Activated CD8-positive, alpha-beta memory T cell treated with anti-CD3 and anti-CD28 coated beads for 24 hours (primary cell): ENCODE data around the gene CPEB3.
"Not testable (repeated sequence)": the region's sequence is repeated elsewhere in the genome, so short reads cannot be mapped to it uniquely, and the experiment has no call there.

Experiments
- DNase-seq: peaks from one replicate; pipeline ENCODE4 v3.0.0-alpha.2; 2020

Gene CPEB3

GRCh38 chr10:92265687-92266258 is 25.1 kb downstream of the CPEB3 start:
- no peak for DNase-seq

DNA sequence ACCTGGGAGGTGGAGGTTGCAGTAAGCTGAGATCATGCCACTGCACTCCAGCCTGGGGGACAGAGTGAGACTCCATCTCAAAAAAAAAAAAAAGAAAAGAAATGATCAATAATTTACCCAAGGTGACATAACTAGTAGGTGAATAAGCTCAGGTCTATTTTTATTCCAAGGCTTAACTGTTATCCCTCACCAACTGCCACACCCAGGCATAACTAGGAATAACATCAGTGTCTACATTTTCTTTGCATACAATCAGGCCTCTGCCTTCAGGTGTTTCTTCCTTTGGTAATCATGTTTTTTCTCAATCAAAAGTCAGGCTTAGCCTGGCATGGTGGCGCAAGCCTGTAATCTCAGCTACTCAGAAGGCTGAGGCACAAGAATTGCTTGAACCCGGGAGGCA is 26.6 kb downstream of the CPEB3 start:
- no peak for DNase-seq

DNA sequence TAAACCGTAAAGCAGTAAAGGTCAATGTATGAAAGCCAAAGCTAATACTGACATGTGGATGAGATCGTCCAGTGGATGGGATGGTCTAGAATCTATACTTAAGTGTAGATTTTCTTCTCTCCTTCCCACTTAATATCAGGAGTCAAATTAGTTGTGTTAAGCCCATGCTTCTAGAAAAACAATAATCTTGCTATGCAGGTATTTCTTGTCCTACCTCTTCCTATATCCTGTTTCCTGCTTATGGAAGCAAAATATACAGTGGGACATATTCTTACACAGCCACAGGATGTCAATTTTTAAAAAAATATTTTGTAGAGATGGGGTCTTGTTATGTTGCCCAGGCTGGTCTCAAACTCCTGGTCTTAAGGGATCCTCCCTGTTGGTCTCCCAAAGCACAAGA is 27.5 kb downstream of the CPEB3 start:
- DNase-seq: no peak

DNA sequence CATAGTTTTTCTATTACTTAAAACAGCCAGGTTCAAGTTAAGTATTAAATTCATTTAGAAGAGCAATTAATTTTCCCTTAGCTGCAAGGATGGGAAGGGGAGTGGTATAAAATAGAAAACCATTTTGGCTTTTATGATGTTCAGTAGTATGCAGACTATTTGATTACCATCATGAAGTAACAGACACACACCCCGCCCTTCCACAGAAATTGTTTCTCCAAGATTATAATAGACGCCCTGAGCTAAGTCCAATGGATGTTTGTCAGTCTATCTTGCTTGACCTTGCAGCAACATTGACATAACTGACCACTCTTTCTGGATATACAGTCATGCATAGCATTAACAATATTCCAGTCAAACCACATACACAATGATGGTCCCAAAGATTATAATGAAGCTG is 42.3 kb downstream of the CPEB3 start:
- no peak for DNase-seq

- DNase-seq: no peak
These were observed 46.1 kb downstream of the CPEB3 start for GRCh38 chr10:92244796-92245195.

GRCh38 chr10:92242910-92243671 is 47.8 kb downstream of the CPEB3 start:
- DNase-seq: peak; percentile 63

DNA sequence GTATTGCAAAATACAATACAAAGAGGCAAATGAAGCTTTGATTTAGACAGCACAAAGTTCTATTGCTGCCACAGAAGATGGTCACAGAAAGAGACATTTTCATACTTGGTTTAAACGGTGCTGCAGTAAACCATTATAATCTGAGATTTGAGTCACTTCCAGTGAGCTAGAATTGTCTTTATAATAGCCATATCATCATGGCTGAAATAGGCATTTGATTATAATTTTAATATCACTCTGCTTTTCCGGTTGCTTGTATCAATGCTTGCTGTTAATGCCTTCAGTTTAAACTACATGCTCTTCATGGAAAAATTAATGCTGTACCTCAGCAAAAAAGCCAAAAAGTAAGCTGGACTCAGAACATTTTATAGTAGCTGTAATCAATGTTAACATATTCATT is 48.5 kb downstream of the CPEB3 start:
- no peak for DNase-seq

DNA sequence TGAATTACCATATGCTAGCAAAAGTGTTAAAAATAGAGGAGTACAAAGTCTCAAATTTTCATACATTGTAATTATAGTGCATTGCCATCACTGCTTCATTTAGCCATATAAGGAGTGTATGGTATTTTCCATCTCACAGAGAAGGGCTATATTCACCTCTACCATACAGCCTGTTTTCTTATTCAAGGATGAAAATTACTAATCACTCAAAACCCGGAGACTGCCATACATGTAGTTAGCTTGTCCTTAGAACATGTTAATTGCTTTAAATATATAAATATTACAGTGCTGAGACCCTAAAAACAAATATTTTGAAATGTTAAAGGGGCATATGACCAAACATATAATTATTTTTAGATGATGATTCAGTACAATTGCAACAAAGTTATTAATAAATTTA is 49.4 kb downstream of the CPEB3 start:
- no peak for DNase-seq

GRCh38 chr10:92241158-92241500 is 49.7 kb downstream of the CPEB3 start:
- DNase-seq: no peak

GRCh38 chr10:92240289-92241157 is 50.4 kb downstream of the CPEB3 start:
- peak; percentile 62 for DNase-seq

DNA sequence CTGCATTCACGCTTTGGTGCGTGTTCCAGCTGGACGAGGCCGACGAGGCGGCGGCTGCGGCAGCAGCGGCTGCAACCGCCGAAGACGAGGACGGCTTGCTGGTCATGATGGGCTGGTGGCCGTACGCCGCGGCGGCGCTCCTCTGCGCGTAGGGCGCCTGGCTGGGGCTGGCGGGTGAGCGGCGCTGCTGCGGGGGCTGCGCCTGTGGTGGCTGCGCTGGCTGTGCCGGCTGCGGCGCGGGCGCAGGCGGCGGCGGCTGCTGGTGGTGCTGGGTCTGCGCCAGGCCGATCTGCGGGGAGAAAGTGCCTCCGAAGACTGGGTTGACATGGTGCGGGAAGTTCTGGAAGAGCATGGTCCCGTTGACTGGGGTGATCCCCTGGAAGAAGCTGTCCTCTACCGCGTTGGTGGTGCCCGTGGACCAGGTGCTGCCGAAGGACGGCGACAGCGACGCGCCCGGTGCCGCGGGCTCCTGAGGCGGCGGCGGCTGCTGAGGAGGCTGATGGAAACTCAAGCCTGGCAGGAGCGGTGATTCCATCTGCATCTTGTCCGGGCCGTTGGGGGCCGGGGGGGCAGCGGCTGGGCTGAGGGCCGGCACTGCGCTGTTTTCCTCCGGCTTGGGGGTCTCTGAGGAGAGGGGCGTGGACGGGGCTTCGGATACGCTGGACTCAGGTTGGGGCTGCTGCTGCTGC is 51.1 kb downstream of the CPEB3 start:
- peak; percentile 78 for DNase-seq

- DNase-seq: no peak
These were observed 51.7 kb downstream of the CPEB3 start for GRCh38 chr10:92239151-92239599.

- no peak for DNase-seq
These were observed 52.2 kb downstream of the CPEB3 start for GRCh38 chr10:92238586-92239098.

DNA sequence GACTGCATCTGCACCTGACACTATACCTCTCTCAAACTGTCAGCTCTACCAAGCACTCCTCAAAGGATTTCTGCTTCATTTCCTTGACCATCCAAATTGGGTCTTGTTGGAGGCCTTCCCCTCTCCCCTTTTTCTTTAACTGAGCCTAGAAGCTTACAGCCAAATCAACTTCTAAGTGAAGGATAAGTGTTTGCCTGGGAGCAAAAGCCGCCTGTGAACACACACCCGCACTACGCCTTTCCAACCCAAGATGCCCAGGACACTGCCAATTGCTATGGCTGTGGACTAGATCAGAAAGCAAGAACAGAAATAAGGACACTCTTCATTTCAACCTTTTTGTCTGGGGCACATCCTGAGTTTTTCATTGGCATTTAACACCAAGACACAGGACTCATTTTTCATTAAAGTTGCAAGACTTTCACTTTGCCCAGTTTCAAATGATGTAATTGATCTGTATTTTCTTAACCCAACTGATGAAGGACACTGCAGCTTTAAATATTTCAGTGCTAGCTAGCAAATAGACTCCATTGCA is 52.8 kb downstream of the CPEB3 start:
- DNase-seq: no peak

GRCh38 chr10:92231196-92231595 is 59.7 kb downstream of the CPEB3 start:
- no peak for DNase-seq

GRCh38 chr10:92222603-92223262 is 68.1 kb downstream of the CPEB3 start:
- no peak for DNase-seq

- no peak for DNase-seq
These were observed 71.3 kb downstream of the CPEB3 start for GRCh38 chr10:92219559-92219958.

- DNase-seq: no peak
These were observed 72.3 kb downstream of the CPEB3 start for GRCh38 chr10:92218569-92218968.

- DNase-seq: not testable (repeated sequence)
These were observed 74.3 kb downstream of the CPEB3 start for GRCh38 chr10:92216608-92217007.

- not testable (repeated sequence) for DNase-seq
These were observed 75.7 kb downstream of the CPEB3 start for GRCh38 chr10:92215222-92215621.

DNA sequence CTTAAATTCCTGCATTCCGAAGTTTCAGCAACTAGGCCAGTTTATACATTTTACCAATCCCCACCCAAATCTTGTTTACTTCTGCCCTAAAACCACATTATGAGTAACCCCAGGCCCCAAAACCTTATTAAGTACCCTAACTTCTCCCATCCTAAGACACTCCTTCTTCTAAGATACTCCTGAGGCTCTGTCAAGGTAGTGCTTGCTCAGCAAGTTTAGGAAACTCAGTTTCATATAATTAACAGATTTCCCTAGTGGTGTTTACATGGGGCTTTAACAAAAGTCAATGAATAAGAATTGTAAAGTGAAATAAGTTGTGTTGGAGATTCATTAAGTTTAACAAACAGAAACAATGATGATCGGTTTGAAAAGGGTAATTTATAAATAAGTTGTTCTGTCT is 77.8 kb downstream of the CPEB3 start:
- DNase-seq: no peak

GRCh38 chr10:92208736-92209135 is 82.1 kb downstream of the CPEB3 start:
- DNase-seq: no peak
